ENCODE results near the gene HAS3.

Gene HAS3

DNA sequence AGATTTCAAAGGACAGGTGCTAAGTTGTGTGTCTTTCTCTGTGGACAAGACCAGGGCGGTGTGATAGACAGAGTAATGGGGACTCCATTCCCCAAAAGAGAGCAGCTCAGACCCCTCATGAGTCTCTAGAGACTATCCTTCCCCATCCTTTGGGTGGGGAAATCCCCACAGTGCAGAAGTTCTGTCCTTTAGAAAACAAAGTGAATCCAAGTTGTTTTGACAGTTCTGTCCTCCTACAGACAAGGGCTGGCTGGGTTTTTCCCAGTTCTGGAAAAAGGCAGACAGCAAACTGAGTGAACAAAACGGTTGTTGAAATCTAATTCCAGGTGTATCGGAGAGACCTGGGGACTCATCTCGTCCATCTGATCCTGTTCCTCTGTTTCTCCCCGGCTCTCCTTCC is 11.0 kb upstream of the HAS3 start:
- DNase-seq = no peak

DNA sequence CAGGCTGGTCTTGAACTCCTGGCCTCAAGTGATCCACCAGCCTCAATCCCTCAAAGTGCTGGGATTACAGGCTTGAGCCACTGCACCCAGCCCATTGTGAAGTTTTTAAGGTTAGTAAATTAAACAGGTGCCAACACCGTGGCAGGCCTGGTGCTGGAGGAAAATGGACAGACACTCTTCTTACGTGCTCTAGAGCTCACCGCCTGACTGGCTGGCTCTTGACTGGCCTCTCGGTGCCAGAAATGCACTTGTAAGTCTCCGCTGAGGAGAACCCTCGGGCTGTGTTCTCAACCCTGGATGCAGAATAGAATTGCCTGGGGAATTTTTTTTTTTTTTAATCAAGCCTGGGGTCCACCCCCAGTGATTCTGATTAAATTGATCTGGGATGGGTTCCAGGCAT is 10.3 kb upstream of the HAS3 start:
- DNase-seq = no peak

DNA sequence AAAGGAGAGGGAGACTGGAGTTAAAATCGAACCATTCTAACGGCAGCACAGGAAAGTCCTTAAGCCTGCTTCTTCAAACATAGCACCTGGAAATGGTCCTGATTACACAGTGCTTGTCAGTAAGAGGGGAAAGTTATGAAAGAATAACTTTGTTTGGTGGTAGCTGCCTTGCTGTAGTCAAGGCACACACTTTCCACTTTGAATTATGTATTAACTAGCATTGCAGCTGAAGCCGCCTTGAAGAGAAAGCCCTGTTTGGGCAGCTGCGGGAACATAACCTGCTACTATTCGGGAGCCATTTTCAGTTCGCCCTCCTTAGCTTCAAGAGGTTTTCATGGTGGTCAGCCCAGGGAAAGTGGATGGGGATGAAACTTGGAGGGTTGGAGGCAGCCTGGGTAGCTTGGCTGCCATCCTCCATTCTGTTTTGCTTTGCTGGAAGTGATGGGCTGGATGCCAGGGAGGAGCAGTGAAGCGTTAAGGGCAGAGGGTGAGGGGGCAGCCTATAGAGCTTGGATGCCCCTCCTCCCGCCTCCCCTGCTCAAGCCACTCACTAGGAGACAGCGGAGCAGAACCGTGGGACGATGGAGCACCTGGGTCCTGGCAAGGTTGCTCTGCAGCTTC is 5.3 kb upstream of the HAS3 start:
- no peak for DNase-seq

DNA sequence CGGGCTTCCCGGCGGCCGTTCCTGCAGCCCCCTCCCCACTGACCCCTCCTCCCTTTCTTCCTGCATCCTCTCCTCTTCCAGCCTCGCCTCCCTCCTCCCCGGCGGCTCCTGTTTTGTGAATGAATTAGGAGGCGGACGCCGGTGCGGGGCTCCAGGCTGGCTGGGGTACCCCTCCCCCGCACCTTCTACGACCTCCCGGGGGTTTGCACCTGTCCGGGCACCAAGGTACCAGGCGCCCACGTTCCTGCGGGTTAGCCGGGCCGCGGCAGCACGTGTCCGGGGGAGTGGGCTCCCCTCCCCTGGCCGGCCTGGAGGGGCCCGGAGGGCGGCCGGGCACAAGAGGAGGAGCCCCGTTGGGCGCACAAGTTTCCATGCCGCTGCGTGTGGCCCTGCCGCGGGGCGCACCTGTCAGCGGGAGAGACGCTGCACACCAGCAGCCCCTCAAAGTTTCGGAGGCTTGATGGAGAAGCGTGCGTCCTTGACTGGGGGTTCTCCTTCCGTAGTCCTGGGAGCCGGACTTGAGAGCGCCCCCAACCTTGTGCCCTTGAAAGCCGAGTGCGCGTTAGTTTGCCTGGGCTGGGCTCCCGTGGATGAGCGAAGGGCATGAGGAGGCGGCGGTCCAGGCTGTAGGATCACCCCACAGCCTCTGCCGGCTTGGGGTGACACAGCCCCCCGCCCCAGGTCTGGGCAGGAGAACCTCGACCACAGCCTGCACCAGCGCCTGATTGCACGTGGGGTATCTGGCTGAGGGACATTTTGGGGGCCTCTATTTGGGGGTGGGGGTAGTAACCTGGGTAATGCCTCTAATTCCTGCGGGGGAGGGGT is 1.2 kb downstream of the HAS3 start:
- DNase-seq = no peak

DNA sequence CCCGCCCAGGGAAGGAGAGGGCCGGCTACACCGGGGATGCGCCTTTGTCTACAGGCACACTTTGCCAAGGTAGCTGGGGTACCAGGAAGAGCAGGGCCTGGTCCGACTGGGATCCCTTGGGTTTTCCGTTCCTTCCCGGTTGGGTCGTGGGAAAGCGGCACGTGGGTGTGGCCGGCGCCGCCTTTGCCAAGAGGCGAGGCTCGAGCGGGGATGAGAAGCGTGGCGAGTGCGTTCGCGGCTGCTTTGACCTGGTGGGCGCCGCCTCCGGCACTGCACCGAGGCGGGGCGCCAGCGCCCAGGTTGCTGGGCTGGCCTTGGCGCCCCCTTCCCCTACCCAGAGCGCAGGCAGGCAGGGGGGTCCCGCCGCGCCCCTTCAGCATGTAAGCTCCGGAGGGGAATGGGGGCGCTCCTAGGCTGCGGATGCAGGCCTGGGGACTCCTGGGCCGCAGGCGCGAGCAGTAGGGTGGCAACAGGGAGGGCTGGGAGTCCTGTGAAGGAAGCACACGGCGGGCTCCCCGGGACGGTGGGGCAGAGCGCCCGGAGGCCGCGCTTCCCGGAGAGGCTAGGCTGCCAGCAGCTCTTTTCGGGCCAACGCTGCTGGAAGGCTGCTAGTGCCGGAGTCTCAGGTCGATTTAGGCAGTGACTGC is 2.0 kb downstream of the HAS3 start:
- no peak for DNase-seq

DNA sequence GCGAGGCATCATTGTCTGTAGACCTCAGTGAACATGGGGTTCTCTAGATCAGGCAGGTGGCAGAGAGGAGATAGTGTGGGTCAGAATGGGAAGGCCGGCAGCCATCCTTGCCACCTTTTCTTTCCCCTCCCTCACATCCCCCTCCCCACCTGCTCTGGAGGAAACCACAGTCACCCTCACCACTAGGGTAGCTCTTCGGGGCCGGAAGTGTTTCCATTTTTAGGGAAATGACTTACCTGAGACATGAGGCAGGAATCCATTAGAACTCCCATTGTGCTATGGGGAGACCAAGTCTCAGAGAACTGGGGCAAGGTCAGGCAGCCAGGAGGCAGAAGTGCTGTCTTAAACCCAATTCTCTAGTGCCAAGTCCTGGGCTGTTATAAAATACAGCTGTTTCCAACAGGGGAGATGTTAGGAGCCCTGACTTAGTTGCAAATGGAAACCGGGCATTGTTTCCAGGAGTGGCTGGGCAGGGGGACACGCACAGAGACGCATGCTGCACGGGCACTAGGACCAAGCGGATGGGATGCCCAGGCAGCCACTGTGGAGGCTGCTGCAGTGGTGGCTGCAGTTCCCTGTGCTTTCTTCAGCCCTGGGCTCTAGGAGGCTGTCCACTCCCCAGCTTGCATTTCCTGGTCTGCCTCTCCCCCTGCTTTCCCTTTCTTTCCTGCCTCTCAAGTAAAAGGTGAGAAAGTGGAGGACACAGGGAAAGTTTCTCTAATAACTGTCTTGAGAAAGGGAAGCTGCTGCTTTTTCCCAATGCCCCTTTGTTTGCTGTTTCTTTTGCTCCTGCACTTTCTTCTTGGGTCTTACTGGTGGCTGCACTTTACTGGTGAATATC is 2.8 kb downstream of the HAS3 start:
- DNase-seq = no peak

DNA sequence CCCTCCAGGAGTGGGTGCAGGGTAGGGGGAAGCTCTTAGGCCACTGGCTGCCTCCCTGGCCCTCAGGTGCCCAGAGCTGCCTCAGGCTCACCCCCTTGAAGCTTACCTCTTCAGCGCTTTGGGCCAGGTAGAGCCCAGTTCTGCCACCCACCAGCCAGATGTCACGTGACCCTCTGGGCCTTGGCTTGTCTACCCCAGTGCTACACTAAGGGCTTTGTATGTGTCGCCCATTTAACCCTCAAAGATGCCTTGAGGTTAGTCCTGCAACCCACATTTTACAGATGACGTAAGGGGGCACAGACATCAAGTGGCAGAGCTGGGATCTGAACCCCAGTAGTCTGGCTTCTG is 3.4 kb downstream of the HAS3 start:
- DNase-seq = no peak

DNA sequence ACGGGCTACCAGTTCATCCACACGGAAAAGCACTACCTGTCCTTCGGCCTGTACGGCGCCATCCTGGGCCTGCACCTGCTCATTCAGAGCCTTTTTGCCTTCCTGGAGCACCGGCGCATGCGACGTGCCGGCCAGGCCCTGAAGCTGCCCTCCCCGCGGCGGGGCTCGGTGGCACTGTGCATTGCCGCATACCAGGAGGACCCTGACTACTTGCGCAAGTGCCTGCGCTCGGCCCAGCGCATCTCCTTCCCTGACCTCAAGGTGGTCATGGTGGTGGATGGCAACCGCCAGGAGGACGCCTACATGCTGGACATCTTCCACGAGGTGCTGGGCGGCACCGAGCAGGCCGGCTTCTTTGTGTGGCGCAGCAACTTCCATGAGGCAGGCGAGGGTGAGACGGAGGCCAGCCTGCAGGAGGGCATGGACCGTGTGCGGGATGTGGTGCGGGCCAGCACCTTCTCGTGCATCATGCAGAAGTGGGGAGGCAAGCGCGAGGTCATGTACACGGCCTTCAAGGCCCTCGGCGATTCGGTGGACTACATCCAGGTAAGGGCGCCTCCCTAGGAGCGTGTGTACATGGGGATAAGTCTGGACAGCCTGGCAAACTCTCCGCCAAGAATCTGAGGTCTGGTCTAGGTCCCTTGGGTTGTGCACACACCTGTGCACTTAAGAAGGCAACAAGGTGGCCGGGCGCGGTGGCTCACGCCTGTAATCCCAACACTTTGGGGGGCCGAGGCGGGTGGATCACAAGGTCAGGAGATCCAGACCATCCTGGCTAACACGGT is 4.2 kb downstream of the HAS3 start:
- DNase-seq = no peak

DNA sequence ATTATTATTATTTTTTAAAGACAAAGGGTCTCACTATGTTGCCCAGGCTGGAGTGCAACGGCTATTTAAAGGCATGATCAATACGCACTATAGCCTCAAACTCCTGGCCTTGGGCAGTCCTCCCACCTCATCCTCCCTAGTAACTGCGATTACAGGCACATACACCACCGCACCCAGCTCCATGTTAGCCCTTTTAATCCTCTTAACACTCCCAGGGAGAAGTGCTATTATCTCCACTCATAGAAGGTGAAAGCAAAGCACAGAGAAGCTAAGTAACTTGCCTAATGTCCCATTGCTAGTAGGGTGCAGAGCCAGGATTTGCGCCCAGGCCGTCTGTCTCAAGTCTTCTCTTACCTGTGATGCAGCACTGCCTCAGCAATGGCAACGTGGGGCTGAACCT is 5.0 kb downstream of the HAS3 start:
- DNase-seq = no peak

DNA sequence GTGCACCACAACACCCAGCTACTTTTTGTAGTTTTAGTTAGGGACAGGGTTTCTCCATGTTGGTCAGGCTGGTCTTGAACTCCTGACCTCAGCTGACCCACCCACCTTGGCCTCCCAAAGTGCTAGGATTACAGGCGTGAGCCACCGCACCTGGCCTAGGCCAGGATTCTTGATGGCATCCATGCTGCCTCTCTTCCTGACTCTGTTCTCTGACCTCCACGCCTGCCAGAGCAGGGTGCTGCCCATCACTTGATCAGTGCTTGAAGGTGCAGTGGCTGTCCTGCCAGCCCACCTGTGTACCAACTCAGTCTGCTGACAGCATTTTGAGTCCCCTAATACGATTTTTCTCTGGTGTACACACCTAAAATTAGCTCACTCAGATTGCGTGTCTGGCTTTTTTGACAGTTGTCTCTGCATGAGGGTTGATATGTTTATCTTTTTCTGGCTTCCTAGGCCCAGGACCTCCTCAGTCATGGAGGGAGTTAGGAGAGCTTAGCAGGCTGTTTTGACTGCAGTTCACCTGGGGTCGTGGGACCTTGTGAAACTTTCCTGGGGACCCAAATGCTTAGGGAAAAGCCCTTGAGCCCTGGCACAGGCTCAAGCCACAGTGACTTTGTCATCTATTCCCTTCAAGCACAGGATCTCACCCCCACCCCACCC is 5.9 kb downstream of the HAS3 start:
- no peak for DNase-seq

DNA sequence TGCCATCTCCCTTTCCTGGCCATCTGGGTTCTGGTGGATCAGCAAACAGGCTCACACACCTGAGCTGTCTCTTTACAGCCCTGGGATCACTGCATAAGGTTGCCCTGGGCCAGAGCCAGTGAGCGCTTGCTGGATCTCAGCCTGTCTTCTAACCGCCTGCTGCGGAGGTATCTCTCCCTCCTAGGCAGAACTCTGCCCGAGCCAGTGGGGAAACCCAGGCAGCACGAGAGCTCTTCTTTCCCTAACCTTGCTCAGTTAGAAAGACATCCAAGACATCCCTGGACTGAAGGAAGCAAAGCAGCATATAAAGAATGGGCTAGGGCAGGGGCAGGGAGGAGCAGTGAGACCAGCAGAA is 6.4 kb downstream of the HAS3 start:
- no peak for DNase-seq

DNA sequence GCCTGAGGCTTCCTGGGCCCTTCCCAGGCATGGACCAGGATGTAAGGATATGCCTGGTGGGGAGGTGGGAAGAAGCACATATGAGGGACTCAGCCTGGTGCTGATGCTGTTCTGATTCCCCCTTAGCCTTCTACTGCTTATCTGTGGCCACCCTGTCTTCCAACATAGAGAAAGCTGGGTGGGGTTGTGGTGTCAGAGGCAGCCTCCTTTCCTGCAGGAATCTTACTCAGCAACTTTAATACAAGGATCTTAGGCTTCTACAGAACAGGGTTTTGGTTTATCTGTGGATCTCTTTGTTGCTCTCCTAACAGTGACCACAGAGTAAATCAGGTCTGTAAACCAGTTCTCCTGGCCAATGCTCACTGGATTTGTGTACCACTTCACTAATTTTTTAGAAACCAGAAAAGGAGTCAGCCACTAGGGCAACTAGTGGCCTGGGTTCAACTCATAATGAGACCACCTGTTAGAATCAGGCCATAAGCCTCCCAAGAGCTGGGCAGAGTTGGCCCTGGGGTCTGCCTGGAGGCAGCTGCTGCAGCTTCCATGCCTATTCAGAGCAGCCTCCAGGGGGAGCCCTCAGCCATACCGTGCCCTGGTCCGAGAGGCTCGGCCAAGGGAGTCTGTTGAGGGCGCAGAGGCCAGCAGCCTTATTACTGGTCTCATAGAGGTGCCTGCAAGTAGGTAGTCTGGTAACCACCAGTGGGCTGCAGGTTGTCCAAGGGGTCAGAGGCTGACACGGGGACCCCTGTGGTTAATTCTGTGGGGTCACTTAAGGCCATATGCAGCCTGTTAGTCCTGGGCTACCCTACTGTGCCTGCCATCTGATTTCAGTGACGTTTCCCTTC is 7.1 kb downstream of the HAS3 start:
- DNase-seq = peak; percentile 57

DNA sequence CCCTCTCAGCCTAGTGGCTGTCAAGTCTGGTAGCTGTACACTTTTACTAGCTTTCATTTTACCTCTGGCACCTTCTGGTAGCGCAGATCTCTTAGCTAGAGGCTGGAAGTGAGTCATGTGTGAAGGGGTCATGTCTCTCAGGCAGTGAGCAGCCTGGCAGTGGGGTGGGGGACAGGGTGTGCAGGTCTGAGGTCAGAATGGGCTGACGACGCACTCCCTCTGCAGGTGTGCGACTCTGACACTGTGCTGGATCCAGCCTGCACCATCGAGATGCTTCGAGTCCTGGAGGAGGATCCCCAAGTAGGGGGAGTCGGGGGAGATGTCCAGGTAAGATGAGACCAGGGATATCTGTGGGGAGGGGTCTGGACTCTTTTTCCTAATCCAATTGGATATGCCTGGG is 7.8 kb downstream of the HAS3 start:
- no peak for DNase-seq

DNA sequence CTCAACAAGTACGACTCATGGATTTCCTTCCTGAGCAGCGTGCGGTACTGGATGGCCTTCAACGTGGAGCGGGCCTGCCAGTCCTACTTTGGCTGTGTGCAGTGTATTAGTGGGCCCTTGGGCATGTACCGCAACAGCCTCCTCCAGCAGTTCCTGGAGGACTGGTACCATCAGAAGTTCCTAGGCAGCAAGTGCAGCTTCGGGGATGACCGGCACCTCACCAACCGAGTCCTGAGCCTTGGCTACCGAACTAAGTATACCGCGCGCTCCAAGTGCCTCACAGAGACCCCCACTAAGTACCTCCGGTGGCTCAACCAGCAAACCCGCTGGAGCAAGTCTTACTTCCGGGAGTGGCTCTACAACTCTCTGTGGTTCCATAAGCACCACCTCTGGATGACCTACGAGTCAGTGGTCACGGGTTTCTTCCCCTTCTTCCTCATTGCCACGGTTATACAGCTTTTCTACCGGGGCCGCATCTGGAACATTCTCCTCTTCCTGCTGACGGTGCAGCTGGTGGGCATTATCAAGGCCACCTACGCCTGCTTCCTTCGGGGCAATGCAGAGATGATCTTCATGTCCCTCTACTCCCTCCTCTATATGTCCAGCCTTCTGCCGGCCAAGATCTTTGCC is 9.0 kb downstream of the HAS3 start:
- no peak for DNase-seq

DNA sequence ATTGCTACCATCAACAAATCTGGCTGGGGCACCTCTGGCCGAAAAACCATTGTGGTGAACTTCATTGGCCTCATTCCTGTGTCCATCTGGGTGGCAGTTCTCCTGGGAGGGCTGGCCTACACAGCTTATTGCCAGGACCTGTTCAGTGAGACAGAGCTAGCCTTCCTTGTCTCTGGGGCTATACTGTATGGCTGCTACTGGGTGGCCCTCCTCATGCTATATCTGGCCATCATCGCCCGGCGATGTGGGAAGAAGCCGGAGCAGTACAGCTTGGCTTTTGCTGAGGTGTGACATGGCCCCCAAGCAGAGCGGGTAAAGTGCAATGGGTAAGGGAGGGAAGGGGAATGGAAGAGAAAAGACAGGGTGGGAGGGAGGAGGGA is 9.5 kb downstream of the HAS3 start:
- no peak for DNase-seq

DNA sequence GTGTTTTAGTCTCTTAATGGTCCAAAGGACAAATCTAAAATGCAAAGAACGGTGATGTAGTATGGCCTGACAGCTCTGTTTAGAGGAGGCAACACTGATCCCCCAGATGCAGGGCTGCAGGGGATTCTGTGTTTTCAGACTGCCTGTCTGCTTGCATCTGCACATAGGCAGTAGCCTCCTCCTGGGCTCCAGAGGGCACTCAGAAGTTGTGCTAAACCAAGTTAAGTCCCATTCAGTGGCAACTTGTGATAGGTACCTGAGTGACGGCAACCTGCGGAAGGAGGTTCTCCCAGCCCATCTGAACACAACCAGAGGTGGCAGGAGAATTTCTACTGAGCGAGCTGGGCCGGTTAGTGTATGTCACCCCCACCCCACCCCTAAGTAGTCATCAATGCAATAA is 9.9 kb downstream of the HAS3 start:
- no peak for DNase-seq

DNA sequence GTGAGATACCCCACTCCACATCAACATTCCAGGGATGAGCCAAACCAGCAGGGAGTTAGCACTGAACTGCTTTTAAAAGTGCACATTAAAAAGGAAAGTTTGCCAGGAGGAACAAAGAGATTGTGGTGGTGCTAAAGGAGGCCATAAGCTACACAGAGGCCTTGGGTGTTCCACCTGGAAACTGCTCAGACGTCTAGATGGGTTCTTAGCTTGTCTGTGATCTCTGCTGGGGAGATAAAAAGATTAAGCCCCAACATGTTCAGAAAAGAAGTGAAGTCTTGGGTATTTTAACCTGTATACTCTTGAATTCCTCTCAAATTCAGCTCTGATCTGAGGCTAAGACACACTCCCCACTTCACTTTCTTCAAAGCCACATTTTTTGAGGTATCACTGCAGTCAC is 10.4 kb downstream of the HAS3 start:
- DNase-seq = no peak

DNA sequence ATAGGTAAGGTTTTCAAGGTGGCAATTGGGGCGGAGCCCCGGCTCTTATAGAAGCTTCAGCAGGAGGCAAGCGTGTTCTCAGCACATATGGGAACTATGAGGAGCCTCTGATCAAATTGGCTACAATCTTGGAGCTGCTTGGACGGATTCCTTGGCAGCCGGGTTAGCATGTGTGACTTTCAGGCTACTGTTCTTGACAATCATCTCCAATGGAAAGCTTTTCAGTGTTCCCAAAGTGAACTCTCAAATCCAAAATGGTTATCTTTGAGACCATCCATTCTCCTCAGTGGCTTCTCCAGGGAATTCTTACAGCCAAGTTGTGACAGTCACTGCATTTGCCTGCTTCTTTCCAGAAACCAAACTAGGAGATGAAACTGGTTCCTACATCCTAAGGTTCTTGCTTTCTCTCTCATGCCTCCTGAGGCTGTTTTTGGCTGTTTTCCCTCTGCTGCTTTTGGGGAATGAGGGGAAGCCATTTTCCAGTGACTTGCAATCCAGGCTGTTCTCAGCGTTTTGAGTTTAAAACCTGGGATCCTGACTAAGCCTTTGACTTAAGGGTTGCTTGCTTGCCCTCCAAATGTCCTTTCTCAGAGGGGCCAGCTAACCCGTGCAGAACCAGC is 10.9 kb downstream of the HAS3 start:
- no peak for DNase-seq

DNA sequence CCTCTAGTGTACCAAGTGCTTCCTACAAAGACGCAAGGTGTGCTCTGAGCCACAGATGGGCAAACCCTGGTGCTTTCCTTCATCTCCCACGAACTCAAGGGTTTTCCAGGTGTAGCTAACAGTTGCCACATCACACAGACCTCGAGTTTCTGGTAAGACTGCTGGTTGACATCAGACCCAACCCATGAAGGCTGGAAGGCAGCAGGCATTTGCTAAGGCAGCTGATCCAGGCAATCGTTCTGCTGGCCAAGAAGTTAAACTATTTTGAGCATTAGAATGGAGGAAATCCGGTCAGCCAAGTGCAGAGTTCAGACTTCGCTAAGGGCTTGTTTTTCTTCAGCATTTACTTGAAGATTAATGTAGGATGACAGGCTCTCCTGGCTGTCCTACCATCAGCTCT is 11.5 kb downstream of the HAS3 start:
- no peak for DNase-seq

DNA sequence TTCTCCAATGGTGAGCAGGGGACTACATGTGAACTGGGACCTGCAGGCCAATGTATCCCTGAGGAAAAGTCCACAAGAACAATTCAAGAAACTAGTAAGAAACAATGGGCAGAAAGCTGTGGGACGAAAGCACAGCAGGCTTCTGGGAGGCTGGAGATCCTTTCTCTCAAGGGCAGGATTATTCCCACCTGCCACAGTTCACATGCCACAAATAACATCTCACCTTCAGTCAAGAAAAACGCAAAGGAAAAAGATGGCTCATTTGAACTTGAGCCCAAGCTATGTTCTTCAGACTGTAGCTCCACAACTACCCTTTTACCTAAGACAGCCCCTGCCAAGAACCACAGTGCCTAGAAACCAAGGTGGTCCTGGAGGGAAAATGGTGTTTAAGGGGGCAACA is 13.0 kb downstream of the HAS3 start:
- DNase-seq = no peak
